GM23248 (cell line): ENCODE results near the gene FNDC11. TPM values are rescaled to one million over a fixed set of nuclear protein-coding genes. Genes with fewer than 3 reads are reported as not detected.

ENCODE experiments used
- DNase-seq: peaks from one replicate; pipeline ENCODE4 v3.0.0-alpha.2; 2015
- H2AFZ ChIP-seq: fragments of 200-600 bp; sonication (generic); 2 replicates; pipeline ENCODE4 v1.6.1; 2016; ENCODE audit warnings: antibody characterized with exemption
- H3F3A ChIP-seq: fragments of 200-600 bp; sonication (generic); 2 replicates; pipeline ENCODE4 v1.6.1; 2016; ENCODE audit warnings: mild to moderate bottlenecking, antibody characterized with exemption, mixed run types; ENCODE audit not compliant: insufficient read depth
- H3K27ac ChIP-seq: fragments of 200-600 bp; sonication (generic); 2 replicates; pipeline ENCODE4 v1.5.1; 2016; ENCODE audit warnings: mild to moderate bottlenecking
- H3K27me3 ChIP-seq: fragments of 200-600 bp; sonication (generic); replicated peaks from 2 replicates; pipeline ENCODE4 v1.6.1; 2016; ENCODE audit warnings: mild to moderate bottlenecking; ENCODE audit not compliant: insufficient read depth
- H3K36me3 ChIP-seq: fragments of 200-600 bp; sonication (generic); 2 replicates; pipeline ENCODE4 v1.6.1; 2016; ENCODE audit warnings: low read depth, mild to moderate bottlenecking
- H3K4me1 ChIP-seq: fragments of 200-600 bp; sonication (generic); 2 replicates; pipeline ENCODE4 v1.6.1; 2016; ENCODE audit warnings: mild to moderate bottlenecking; ENCODE audit not compliant: insufficient read depth
- H3K4me2 ChIP-seq: fragments of 200-600 bp; sonication (generic); one replicate; pipeline ENCODE4 v1.6.1; 2016; ENCODE audit warnings: mild to moderate bottlenecking; ENCODE audit not compliant: unreplicated experiment
- H3K4me3 ChIP-seq: fragments of 200-600 bp; sonication (generic); 2 replicates; pipeline ENCODE4 v1.5.1; 2016; ENCODE audit warnings: mild to moderate bottlenecking
- H3K79me2 ChIP-seq: fragments of 200-600 bp; sonication (generic); 2 replicates; pipeline ENCODE4 v1.6.1; 2016; ENCODE audit warnings: mild to moderate bottlenecking; ENCODE audit not compliant: insufficient read depth
- H3K9ac ChIP-seq: fragments of 200-600 bp; sonication (generic); 2 replicates; pipeline ENCODE4 v1.6.1; 2016; ENCODE audit warnings: mild to moderate bottlenecking
- H3K9me2 ChIP-seq: fragments of 200-600 bp; sonication (generic); 2 replicates; pipeline ENCODE4 v1.6.1; 2016; ENCODE audit warnings: mixed run types, mild to moderate bottlenecking, moderate library complexity; ENCODE audit not compliant: insufficient read depth
- H3K9me3 ChIP-seq: fragments of 200-600 bp; sonication (generic); one replicate; pipeline ENCODE4 v1.6.1; 2017; ENCODE audit warnings: low read depth
- H4K20me1 ChIP-seq: fragments of 200-600 bp; sonication (generic); 2 replicates; pipeline ENCODE4 v1.6.0; 2016; ENCODE audit not compliant: insufficient read depth
- EZH2 ChIP-seq: fragments of 200-600 bp; sonication (generic); IDR thresholded peaks from 2 replicates; pipeline ENCODE4 v1.6.1; 2018; ENCODE audit warnings: antibody characterized with exemption, mild to moderate bottlenecking; ENCODE audit not compliant: insufficient read depth, poor library complexity, severe bottlenecking
- EZH2phosphoT487 ChIP-seq: fragments of 200-600 bp; sonication (generic); IDR thresholded peaks from 2 replicates; pipeline ENCODE4 v1.6.1; 2018; ENCODE audit warnings: antibody characterized with exemption, moderate library complexity, mild to moderate bottlenecking, low read depth; ENCODE audit not compliant: insufficient read depth
- WGBS, 2 experiments: methylation state at CpG; one replicate each; pipeline ENCODE4 v1.1.6; 2015 to 2017; ENCODE audit warnings: low lambda C conversion rate in 2 of 2, low coverage in 1 of 2; ENCODE audit errors: missing lambda C conversion rate in 2 of 2; 5-methylcytosine and 5-hydroxymethylcytosine counted together
- in situ Hi-C: fragments of 300-500 bp; cut with MboI; formaldehyde crosslinking; loops from 2 replicates; pipeline ENCODE4 v1.15.0; 2020
- polyA plus RNA-seq: library from polyadenylated mRNA; unstranded; fragments of >200 nt; fragmentation: Nextera tagmentation; extraction: Ambion mirVana; gene quantifications from 2 replicates; pipeline ENCODE4 v1.2.1, GENCODE V29; 2016
- total RNA-seq: library from RNA; depleted of rRNA; stranded (reverse); fragments of >200 nt; shearing (Covaris generic); gene quantifications from 2 replicates; pipeline ENCODE4 v1.2.3, GENCODE V29; 2014

Gene FNDC11
- total and polyA plus RNA-seq, 2 experiments from 2014 or later: 0.15 to 0.65 TPM

GRCh38 chr20:63592661-63593060, 38.7 kb downstream of the FNDC11 start:
- peaks cover 10% of the 10 kb centered on the region; the same call in 1 of the 2 replicates for H3F3A ChIP-seq
- no peak overlapping the region for H3K4me3 ChIP-seq
- H4K20me1 ChIP-seq: no peaks in the 10 kb centered on the region
- in situ Hi-C loops: no loop called here
- H3K4me1 ChIP-seq: peaks cover 12% of the 10 kb centered on the region
- peaks cover 6% of the 10 kb centered on the region; the same call in 1 of the 2 replicates for H3K36me3 ChIP-seq
- H3K9ac ChIP-seq: no peak overlapping the region
- no peaks in the 10 kb centered on the region for H3K79me2 ChIP-seq
- H3K27ac ChIP-seq: no peak overlapping the region
- no peak for DNase-seq
- H3K27me3 ChIP-seq: no peaks in the 10 kb centered on the region
- WGBS, 2 experiments: 84 to 89% methylated on average over 10 to 13 of the region's 13 CpGs
- no peak overlapping the region for H3K4me2 ChIP-seq
- TF ChIP-seq EZH2: no peak
- no peak for TF ChIP-seq EZH2phosphoT487
- no peaks in the 10 kb centered on the region for H3K9me3 ChIP-seq
- no peak overlapping the region for H2AFZ ChIP-seq
- no peaks in the 10 kb centered on the region for H3K9me2 ChIP-seq

- no peaks in the 10 kb centered on the region for H3K79me2 ChIP-seq
- H3K36me3 ChIP-seq: peaks cover 7% of the 10 kb centered on the region; the same call in 1 of the 2 replicates
- no peaks in the 10 kb centered on the region for H3K27me3 ChIP-seq
- H3K9ac ChIP-seq: no peak overlapping the region
- peaks cover 12% of the 10 kb centered on the region for H3K4me1 ChIP-seq
- H3K9me3 ChIP-seq: no peaks in the 10 kb centered on the region
- no peaks in the 10 kb centered on the region for H3K9me2 ChIP-seq
- no peak overlapping the region for H3K4me3 ChIP-seq
- H3K27ac ChIP-seq: peak overlapping the region; percentile 62
- DNase-seq: peak; percentile 91
- H2AFZ ChIP-seq: no peak overlapping the region
- TF ChIP-seq EZH2: no peak
- TF ChIP-seq EZH2phosphoT487: 0 out of 2 replicates have a peak, but pooled peaks have one; percentile 35
- peaks cover 10% of the 10 kb centered on the region; the same call in 1 of the 2 replicates for H3F3A ChIP-seq
- 21% methylated on average over 10 of the region's 10 CpGs for WGBS, 2 experiments
- peak overlapping the region; percentile 2 for H3K4me2 ChIP-seq
- in situ Hi-C loops: no loop called here
- H4K20me1 ChIP-seq: no peaks in the 10 kb centered on the region
Observed at GRCh38 chr20:63594043-63594561, 40.1 kb downstream of the FNDC11 start.

- peaks cover 9% of the 10 kb centered on the region; the same call in 1 of the 2 replicates for H3K36me3 ChIP-seq
- H3K9me3 ChIP-seq: no peaks in the 10 kb centered on the region
- H3K27ac ChIP-seq: no peak overlapping the region
- no peak overlapping the region for H2AFZ ChIP-seq
- DNase-seq: no peak
- TF ChIP-seq EZH2 (no peak), EZH2phosphoT487 (no peak)
- no peaks in the 10 kb centered on the region for H3K9me2 ChIP-seq
- H3K4me2 ChIP-seq: no peak overlapping the region
- H4K20me1 ChIP-seq: no peaks in the 10 kb centered on the region
- peaks cover 16% of the 10 kb centered on the region for H3K4me1 ChIP-seq
- no peak overlapping the region for H3K9ac ChIP-seq
- H3K79me2 ChIP-seq: no peaks in the 10 kb centered on the region
- WGBS, 2 experiments: 93 to 95% methylated on average over 28 to 30 of the region's 30 CpGs
- H3K4me3 ChIP-seq: no peak overlapping the region
- peaks cover 10% of the 10 kb centered on the region; the same call in 1 of the 2 replicates for H3F3A ChIP-seq
- in situ Hi-C loops: no loop called here
- H3K27me3 ChIP-seq: no peaks in the 10 kb centered on the region
Observed at GRCh38 chr20:63595416-63596127, 41.6 kb downstream of the FNDC11 start.

GRCh38 chr20:63596423-63596822, 42.5 kb downstream of the FNDC11 start:
- H3F3A ChIP-seq: peaks cover 10% of the 10 kb centered on the region; the same call in 1 of the 2 replicates
- H3K27me3 ChIP-seq: no peaks in the 10 kb centered on the region
- H3K4me3 ChIP-seq: no peak overlapping the region
- H3K79me2 ChIP-seq: no peaks in the 10 kb centered on the region
- no peak overlapping the region for H3K9ac ChIP-seq
- H3K9me3 ChIP-seq: no peaks in the 10 kb centered on the region
- H3K27ac ChIP-seq: no peak overlapping the region
- H3K36me3 ChIP-seq: peaks cover 13% of the 10 kb centered on the region
- H4K20me1 ChIP-seq: no peaks in the 10 kb centered on the region
- in situ Hi-C loops: no loop called here
- H3K4me1 ChIP-seq: peaks cover 16% of the 10 kb centered on the region
- no peak for DNase-seq
- no peak for TF ChIP-seq EZH2phosphoT487
- no peak for TF ChIP-seq EZH2
- H2AFZ ChIP-seq: no peak overlapping the region
- 97 to 99% methylated on average over 6 of the region's 6 CpGs for WGBS, 2 experiments
- H3K4me2 ChIP-seq: no peak overlapping the region
- no peaks in the 10 kb centered on the region for H3K9me2 ChIP-seq
